Hypothalamus (tissue), 51 donors: Measurements from ENCODE around the gene SH2B2.
"Not testable (repeated sequence)": the region's sequence is repeated elsewhere in the genome, so short reads cannot be mapped to it uniquely, and the experiment has no call there.

Experiments used
- DNase-seq, 51 donors: peaks; one replicate each; lab custom pipeline; 2025; lab: John Stamatoyannopoulos, UW

Gene SH2B2

GRCh38 chr7:102327183-102327582, 40.5 kb downstream of the SH2B2 start:
- DNase-seq: not testable (repeated sequence)

- DNase-seq: not testable (repeated sequence)
Observed at GRCh38 chr7:102328863-102329262, 42.2 kb downstream of the SH2B2 start.

- DNase-seq: not testable (repeated sequence)
Observed at GRCh38 chr7:102329366-102329765, 42.7 kb downstream of the SH2B2 start.

GRCh38 chr7:102330666-102331460, 44.2 kb downstream of the SH2B2 start:
- DNase-seq: not testable (repeated sequence)

- DNase-seq: not testable (repeated sequence)
Observed at GRCh38 chr7:102335574-102335973, 48.9 kb downstream of the SH2B2 start.

- not testable (repeated sequence) for DNase-seq
Observed at GRCh38 chr7:102337002-102337401, 50.3 kb downstream of the SH2B2 start.

GRCh38 chr7:102337420-102337819, 50.8 kb downstream of the SH2B2 start:
- DNase-seq: not testable (repeated sequence)

GRCh38 chr7:102340599-102341368, 54.1 kb downstream of the SH2B2 start:
- not testable (repeated sequence) for DNase-seq

- DNase-seq: not testable (repeated sequence)
Observed at GRCh38 chr7:102346983-102347382, 60.3 kb downstream of the SH2B2 start.

- not testable (repeated sequence) for DNase-seq
Observed at GRCh38 chr7:102356344-102356743, 69.7 kb downstream of the SH2B2 start, which contains the start of gene SPDYE6. SPDYE6 (minus strand) TSS chr7:102356444; CDS start chr7:102356023, 421 bp downstream.

- DNase-seq: peak; percentile 27 to 98 (median 93)
Observed at GRCh38 chr7:102363549-102364393, 77.1 kb downstream of the SH2B2 start.

GRCh38 chr7:102364394-102364886, 77.8 kb downstream of the SH2B2 start:
- DNase-seq: not testable (repeated sequence)

- DNase-seq: not testable (repeated sequence)
Observed at GRCh38 chr7:102365390-102365789, 78.7 kb downstream of the SH2B2 start.

- DNase-seq: not testable (repeated sequence)
Observed at GRCh38 chr7:102370038-102370437, 83.4 kb downstream of the SH2B2 start.
